NCI-H748 (cell line): ENCODE data around the gene PDILT.
"Not testable (repeated sequence)": the region's sequence is repeated elsewhere in the genome, so short reads cannot be mapped to it uniquely, and the experiment has no call there.

Experiments used
- DNase-seq: peaks from one replicate; lab custom pipeline; 2025; ENCODE audit not compliant: unreplicated experiment; lab: John Stamatoyannopoulos, UW

PDILT gene

GRCh38 chr16:20404637-20405036, at the start of gene PDILT:
TSS of gene PDILT (minus strand) at chr16:20404737. CDS start at chr16:20399300, 5,437 bp downstream.
- no peak for DNase-seq

GRCh38 chr16:20453633-20454032, 49.1 kb upstream of the PDILT start:
- not testable (repeated sequence) for DNase-seq

GRCh38 chr16:20451364-20451763, 46.8 kb upstream of the PDILT start, which contains the start of gene ACSM2A:
TSS of gene ACSM2A (plus strand) at chr16:20451521. CDS start at chr16:20460115, 8,594 bp downstream.
- DNase-seq: not testable (repeated sequence)

- not testable (repeated sequence) for DNase-seq
Observed at GRCh38 chr16:20446652-20447393, 42.3 kb upstream of the PDILT start.

GRCh38 chr16:20441859-20442258, 37.3 kb upstream of the PDILT start:
- DNase-seq: not testable (repeated sequence)

GRCh38 chr16:20441191-20441590, 36.7 kb upstream of the PDILT start:
- no peak for DNase-seq

- not testable (repeated sequence) for DNase-seq
Observed at GRCh38 chr16:20440731-20441130, 36.2 kb upstream of the PDILT start.

GRCh38 chr16:20439820-20440231, 35.3 kb upstream of the PDILT start:
- not testable (repeated sequence) for DNase-seq

GRCh38 chr16:20438950-20439349, 34.4 kb upstream of the PDILT start:
- not testable (repeated sequence) for DNase-seq

- DNase-seq: no peak
Observed at GRCh38 chr16:20430948-20431347, 26.4 kb upstream of the PDILT start.

GRCh38 chr16:20430480-20430879, 25.9 kb upstream of the PDILT start:
- not testable (repeated sequence) for DNase-seq

- DNase-seq: not testable (repeated sequence)
Observed at GRCh38 chr16:20429499-20429898, 25.0 kb upstream of the PDILT start.

GRCh38 chr16:20427401-20427797, 22.9 kb upstream of the PDILT start:
- not testable (repeated sequence) for DNase-seq

- no peak for DNase-seq
Observed at GRCh38 chr16:20424129-20424866, 19.8 kb upstream of the PDILT start.

GRCh38 chr16:20423772-20424128, 19.2 kb upstream of the PDILT start:
- not testable (repeated sequence) for DNase-seq

- not testable (repeated sequence) for DNase-seq
Observed at GRCh38 chr16:20421748-20422147, 17.2 kb upstream of the PDILT start.

GRCh38 chr16:20419093-20419492, 14.6 kb upstream of the PDILT start:
- not testable (repeated sequence) for DNase-seq

- no peak for DNase-seq
Observed at GRCh38 chr16:20415541-20415940, 11.0 kb upstream of the PDILT start.

GRCh38 chr16:20411055-20411454, 6.5 kb upstream of the PDILT start:
- DNase-seq: no peak

- no peak for DNase-seq
Observed at GRCh38 chr16:20410121-20410723, 5.7 kb upstream of the PDILT start.

GRCh38 chr16:20409398-20410120, 5.0 kb upstream of the PDILT start, which contains the start of gene ACSM5:
TSS of gene ACSM5 (plus strand) at chr16:20409534. CDS start at chr16:20411485, 1,951 bp downstream.
- DNase-seq: no peak
